Neural crest cell (in vitro differentiated cells): ENCODE data around the gene GBF1. TPM values are rescaled to one million over a fixed set of nuclear protein-coding genes. Genes with fewer than 3 reads are reported as not detected.

ENCODE experiments used
- DNase-seq: peaks from one replicate; pipeline ENCODE4 v3.0.0; 2021; ENCODE audit warnings: low read depth, mixed read lengths, low spot score
- H3K27ac Mint-ChIP-seq: one replicate; pipeline ENCODE4 v1.8.0; 2021; ENCODE audit warnings: mild to moderate bottlenecking, mixed read lengths; ENCODE audit not compliant: unreplicated experiment
- H3K27me3 Mint-ChIP-seq: 2 replicates; pipeline ENCODE4 v1.8.0; 2021; ENCODE audit warnings: low read depth, mild to moderate bottlenecking, mixed read lengths
- H3K36me3 Mint-ChIP-seq: 2 replicates; pipeline ENCODE4 v1.8.0; 2021; ENCODE audit warnings: low read depth, mild to moderate bottlenecking, mixed read lengths
- H3K4me1 Mint-ChIP-seq: 2 replicates; pipeline ENCODE4 v1.8.0; 2021; ENCODE audit warnings: mixed read lengths
- H3K4me3 Mint-ChIP-seq: one replicate; pipeline ENCODE4 v1.8.0; 2021; ENCODE audit warnings: mild to moderate bottlenecking, mixed read lengths
- H3K9me3 Mint-ChIP-seq: 2 replicates; pipeline ENCODE4 v1.8.0; 2021; ENCODE audit warnings: mixed read lengths
- CTCF ChIP-seq: fragments of 200-600 bp; sonication (generic); conservative IDR thresholded peaks from 2 replicates; pipeline ENCODE4 v1.5.0; 2021; ENCODE audit warnings: antibody characterized with exemption, mild to moderate bottlenecking
- total RNA-seq: library from RNA; stranded (reverse); gene quantifications from 2 replicates; pipeline ENCODE4 v1.2.1, GENCODE V29; 2021

The GBF1 gene
- total RNA-seq, 1 donor from 2014 or later = 43.2 TPM

- no peak for DNase-seq
- H3K4me1 Mint-ChIP-seq = no peaks in the 10 kb centered on the region
- H3K36me3 Mint-ChIP-seq = no peaks in the 10 kb centered on the region
- H3K9me3 Mint-ChIP-seq = no peaks in the 10 kb centered on the region
- H3K27me3 Mint-ChIP-seq = no peaks in the 10 kb centered on the region
- H3K27ac Mint-ChIP-seq = no peak overlapping the region
- no peak for TF ChIP-seq CTCF
- H3K4me3 Mint-ChIP-seq = no peak overlapping the region
Measured at GRCh38 chr10:102262744-102263370, 17.5 kb downstream of the GBF1 start.

- Mint-ChIP-seq H3K4me3 (no peak overlapping the region), H3K36me3 (peaks cover 4% of the 10 kb centered on the region), H3K27ac (no peak overlapping the region), H3K27me3 (no peaks in the 10 kb centered on the region), H3K9me3 (no peaks in the 10 kb centered on the region), H3K4me1 (peaks cover 4% of the 10 kb centered on the region)
- TF ChIP-seq CTCF = no peak
- DNase-seq = no peak
Measured at GRCh38 chr10:102264371-102264770, 19.0 kb downstream of the GBF1 start.

- DNase-seq = no peak
- Mint-ChIP-seq H3K4me3 (no peak overlapping the region), H3K27me3 (no peaks in the 10 kb centered on the region), H3K27ac (no peak overlapping the region), H3K9me3 (no peaks in the 10 kb centered on the region), H3K36me3 (peaks cover 4% of the 10 kb centered on the region), H3K4me1 (peaks cover 4% of the 10 kb centered on the region)
- TF ChIP-seq CTCF = no peak
Measured at GRCh38 chr10:102266670-102267069, 21.3 kb downstream of the GBF1 start.

- Mint-ChIP-seq H3K4me3 (no peak overlapping the region), H3K27ac (no peak overlapping the region), H3K4me1 (peaks cover 4% of the 10 kb centered on the region), H3K36me3 (peaks cover 4% of the 10 kb centered on the region), H3K27me3 (no peaks in the 10 kb centered on the region), H3K9me3 (no peaks in the 10 kb centered on the region)
- TF ChIP-seq CTCF = no peak
- DNase-seq = no peak
Measured at GRCh38 chr10:102267748-102268147, 22.4 kb downstream of the GBF1 start.

GRCh38 chr10:102268375-102268888 lies 23.1 kb downstream of the GBF1 start:
- Mint-ChIP-seq H3K27ac (no peak overlapping the region), H3K9me3 (no peaks in the 10 kb centered on the region), H3K4me3 (no peak overlapping the region), H3K27me3 (no peaks in the 10 kb centered on the region), H3K4me1 (peaks cover 4% of the 10 kb centered on the region), H3K36me3 (peaks cover 4% of the 10 kb centered on the region)
- no peak for TF ChIP-seq CTCF
- no peak for DNase-seq
